ENCODE results near the gene CNDP1. TPM values are rescaled to one million over a fixed set of nuclear protein-coding genes. Genes with fewer than 3 reads are reported as not detected.

The CNDP1 gene
- polyA plus RNA-seq, 3 donors: not detected

DNA sequence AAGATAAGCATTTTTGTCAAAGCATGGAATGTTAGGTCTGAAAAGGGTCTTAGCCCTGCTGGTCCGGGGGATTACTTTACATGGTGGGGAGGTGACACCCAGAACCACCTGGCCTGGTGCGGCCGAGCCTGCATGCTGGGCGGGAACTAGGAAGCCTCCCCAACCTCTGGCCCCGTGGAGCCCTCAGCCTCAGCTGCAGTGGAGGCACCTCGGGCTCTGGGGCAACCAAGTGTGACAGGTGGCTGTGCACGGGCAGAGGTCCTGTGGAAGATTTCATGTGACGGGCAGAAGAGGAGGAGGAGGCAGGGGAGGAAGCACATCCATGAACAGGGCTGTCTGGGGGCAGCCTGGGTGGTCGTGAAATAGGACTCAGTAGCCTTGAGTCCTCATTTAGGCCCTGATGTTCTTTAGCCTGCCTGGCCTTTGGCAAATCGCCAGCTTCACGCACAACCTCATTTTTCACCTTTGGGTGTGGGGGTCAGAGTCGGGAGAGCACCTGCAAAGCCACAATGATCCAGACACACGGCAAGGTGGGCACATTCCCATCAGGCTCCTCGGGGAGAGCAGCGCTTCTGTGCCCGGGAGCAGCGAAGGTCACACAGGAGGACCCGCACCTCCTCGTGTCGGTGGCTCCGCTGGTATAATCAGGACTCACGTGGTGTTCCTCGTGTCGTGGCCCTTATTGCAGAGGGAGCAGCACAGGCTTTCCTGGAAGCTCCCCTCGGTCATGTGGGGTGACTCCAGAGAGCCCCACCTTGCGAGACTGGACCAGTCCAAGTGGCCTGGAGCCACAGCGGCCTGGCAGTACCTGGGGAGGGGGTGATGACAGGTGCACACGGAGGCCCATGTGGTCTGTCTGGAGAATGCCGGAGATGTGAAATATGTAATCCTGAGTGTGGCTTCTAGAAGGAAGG, 24.2 kb upstream of the CNDP1 start:
- H3K4me3 ChIP-seq (replicated peaks in 1 of 3; ENCODE audit: low read depth in 2 of 3, low read length in 3 of 3): no peak overlapping the region
- H3K9me3 Mint-ChIP-seq: no peaks in the 10 kb centered on the region
- peaks cover 67% of the 10 kb centered on the region for H4K20me1 ChIP-seq (ENCODE audit: insufficient read depth, low read length)
- peaks cover 11% of the 10 kb centered on the region for H3K4me1 Mint-ChIP-seq
- peaks cover 8% of the 10 kb centered on the region for H3K79me2 ChIP-seq (ENCODE audit: insufficient read depth, low read length)
- intact Hi-C loops (cut with micrococcal nuclease): no loop called here
- no peak overlapping the region for H3K4me3 Mint-ChIP-seq
- no peak for DNase-seq
- H3K36me3 ChIP-seq (replicated peaks in 1 of 2; ENCODE audit: control insufficient read depth in 1 of 2, insufficient read depth in 2 of 2, low read length in 2 of 2): peaks cover 93 to 99% of the 10 kb centered on the region in 2 donors
- H3K27ac ChIP-seq (ENCODE audit: low read depth in 1 of 2, low read length in 2 of 2): peak overlapping the region in 1 of 2 donors; percentile 36
- peaks cover 3 to 8% of the 10 kb centered on the region in 2 donors for H3K4me1 ChIP-seq (ENCODE audit: control insufficient read depth in 1 of 2, insufficient read depth in 2 of 2, low read length in 2 of 2)
- no peak overlapping the region for H3K4me2 ChIP-seq (replicated peaks; ENCODE audit: extremely low read depth, low read length, poor library complexity, severe bottlenecking)
- no peak overlapping the region for H3K9ac ChIP-seq (ENCODE audit: insufficient read depth, low read length, poor library complexity, severe bottlenecking)
- no peaks in the 10 kb centered on the region for H3K27me3 ChIP-seq (ENCODE audit: control insufficient read depth in 2 of 2, insufficient read depth in 2 of 2, low read length in 2 of 2)
- no peaks in the 10 kb centered on the region for H3K9me3 ChIP-seq (replicated peaks in 1 of 2; ENCODE audit: control insufficient read depth in 1 of 2, insufficient read depth in 1 of 2, low read length in 2 of 2)
- H3K27ac Mint-ChIP-seq: peak overlapping the region in 3 of 7 donors; percentile 2 to 33 (median 22)
- H2AFZ ChIP-seq (ENCODE audit: insufficient read depth, low read depth, low read length, poor library complexity, severe bottlenecking): no peak overlapping the region
- TF ChIP-seq, protein P1, sequence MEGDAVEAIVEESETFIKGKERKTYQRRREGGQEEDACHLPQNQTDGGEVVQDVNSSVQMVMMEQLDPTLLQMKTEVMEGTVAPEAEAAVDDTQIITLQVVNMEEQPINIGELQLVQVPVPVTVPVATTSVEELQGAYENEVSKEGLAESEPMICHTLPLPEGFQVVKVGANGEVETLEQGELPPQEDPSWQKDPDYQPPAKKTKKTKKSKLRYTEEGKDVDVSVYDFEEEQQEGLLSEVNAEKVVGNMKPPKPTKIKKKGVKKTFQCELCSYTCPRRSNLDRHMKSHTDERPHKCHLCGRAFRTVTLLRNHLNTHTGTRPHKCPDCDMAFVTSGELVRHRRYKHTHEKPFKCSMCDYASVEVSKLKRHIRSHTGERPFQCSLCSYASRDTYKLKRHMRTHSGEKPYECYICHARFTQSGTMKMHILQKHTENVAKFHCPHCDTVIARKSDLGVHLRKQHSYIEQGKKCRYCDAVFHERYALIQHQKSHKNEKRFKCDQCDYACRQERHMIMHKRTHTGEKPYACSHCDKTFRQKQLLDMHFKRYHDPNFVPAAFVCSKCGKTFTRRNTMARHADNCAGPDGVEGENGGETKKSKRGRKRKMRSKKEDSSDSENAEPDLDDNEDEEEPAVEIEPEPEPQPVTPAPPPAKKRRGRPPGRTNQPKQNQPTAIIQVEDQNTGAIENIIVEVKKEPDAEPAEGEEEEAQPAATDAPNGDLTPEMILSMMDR (IDR thresholded peaks at IDR 0.05): no peak
- peaks cover 0 to 1% (median 0%) of the 10 kb centered on the region in 3 donors for H3K27me3 Mint-ChIP-seq (ENCODE audit: low read depth in 3 of 3)
- peaks cover 93 to 96% of the 10 kb centered on the region in 2 donors for H3K36me3 Mint-ChIP-seq
- 93% methylated on average over 29 of the region's 29 CpGs for WGBS (ENCODE audit: insufficient coverage)

DNA sequence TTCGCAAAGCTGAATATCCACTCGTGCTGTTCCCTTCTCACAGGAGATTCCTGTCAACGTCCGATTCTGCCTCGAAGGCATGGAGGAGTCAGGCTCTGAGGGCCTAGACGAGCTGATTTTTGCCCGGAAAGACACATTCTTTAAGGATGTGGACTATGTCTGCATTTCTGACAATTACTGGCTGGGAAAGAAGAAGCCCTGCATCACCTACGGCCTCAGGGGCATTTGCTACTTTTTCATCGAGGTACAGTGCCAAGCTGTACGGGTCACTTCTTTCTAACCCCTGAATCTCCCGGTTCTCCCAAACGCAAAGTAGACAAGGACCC, 23.6 kb upstream of the CNDP1 start:
- no peaks in the 10 kb centered on the region for H3K9me3 Mint-ChIP-seq

More for the DNA sequence above, 23.6 kb upstream of the CNDP1 start:
- Histone ChIP-seq H2AFZ (ENCODE audit: insufficient read depth, low read depth, low read length, poor library complexity, severe bottlenecking) (no peak overlapping the region), H3K27me3 (ENCODE audit: control insufficient read depth in 2 of 2, insufficient read depth in 2 of 2, low read length in 2 of 2) (no peaks in the 10 kb centered on the region), H3K9ac (ENCODE audit: insufficient read depth, low read length, poor library complexity, severe bottlenecking) (no peak overlapping the region), H3K27ac (ENCODE audit: low read depth in 1 of 2, low read length in 2 of 2) (no peak overlapping the region), H3K4me1 (ENCODE audit: control insufficient read depth in 1 of 2, insufficient read depth in 2 of 2, low read length in 2 of 2) (peaks cover 3 to 8% of the 10 kb centered on the region in 2 donors), H3K4me2 (replicated peaks; ENCODE audit: extremely low read depth, low read length, poor library complexity, severe bottlenecking) (no peak overlapping the region), H3K79me2 (ENCODE audit: insufficient read depth, low read length) (peaks cover 8% of the 10 kb centered on the region), H3K36me3 (replicated peaks in 1 of 2; ENCODE audit: control insufficient read depth in 1 of 2, insufficient read depth in 2 of 2, low read length in 2 of 2) (peaks cover 96 to 99% of the 10 kb centered on the region in 2 donors), H3K9me3 (replicated peaks in 1 of 2; ENCODE audit: control insufficient read depth in 1 of 2, insufficient read depth in 1 of 2, low read length in 2 of 2) (no peaks in the 10 kb centered on the region), H3K4me3 (replicated peaks in 1 of 3; ENCODE audit: low read depth in 2 of 3, low read length in 3 of 3) (no peak overlapping the region), H4K20me1 (ENCODE audit: insufficient read depth, low read length) (peaks cover 67% of the 10 kb centered on the region)
- 99% methylated on average over 10 of the region's 12 CpGs for WGBS (ENCODE audit: insufficient coverage)
- intact Hi-C loops (cut with micrococcal nuclease): no loop called here
- Mint-ChIP-seq H3K27me3 (ENCODE audit: low read depth in 3 of 3) (peaks cover 0 to 1% (median 0%) of the 10 kb centered on the region in 3 donors), H3K27ac (no peak overlapping the region), H3K4me1 (peaks cover 10% of the 10 kb centered on the region), H3K36me3 (peaks cover 90 to 96% of the 10 kb centered on the region in 2 donors), H3K4me3 (no peak overlapping the region)
- DNase-seq: no peak
- TF ChIP-seq, protein P1 (IDR thresholded peaks at IDR 0.05): no peak
